SU-DHL-6 (cell line): ENCODE data around the gene WDCP.
"Not testable (repeated sequence)": the region's sequence is repeated elsewhere in the genome, so short reads cannot be mapped to it uniquely, and the experiment has no call there.

Experiments used
- EZH2phosphoT487 ChIP-seq: fragments of 200-600 bp; sonication (generic), shearing (Covaris generic); conservative IDR thresholded peaks from 2 replicates; pipeline ENCODE4 v1.6.1; 2018; ENCODE audit warnings: mild to moderate bottlenecking, antibody characterized with exemption, low read length, moderate library complexity, mixed read lengths
- TF ChIP-seq, protein P1 (sequence below): fragments of 200-600 bp; sonication (generic); IDR thresholded peaks from one replicate; pipeline ENCODE4 v1.5.1; 2017; ENCODE audit warnings: antibody characterized with exemption, mild to moderate bottlenecking, low read length, moderate library complexity; ENCODE audit not compliant: insufficient read depth, poor library complexity, severe bottlenecking

DNA sequence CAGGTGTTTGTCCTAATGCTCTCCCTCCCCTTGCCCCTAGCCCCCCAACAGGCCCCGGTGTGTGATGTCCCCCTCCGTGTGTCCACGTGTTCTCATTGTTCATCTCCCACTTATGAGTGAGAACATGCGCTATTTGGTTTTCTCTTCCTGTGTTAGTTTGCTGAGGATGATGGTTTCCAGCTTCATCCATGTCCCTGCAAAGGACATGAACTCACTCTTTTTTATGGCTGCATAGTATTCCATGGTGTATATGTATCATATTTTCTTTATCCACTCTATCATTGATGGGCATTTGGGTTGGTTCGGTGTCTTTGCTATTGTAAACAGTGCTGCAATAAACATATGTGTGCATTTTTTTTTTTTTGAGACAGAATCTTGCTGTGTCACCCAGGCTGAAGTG, 46.1 kb upstream of the WDCP start:
- TF ChIP-seq, protein P1, sequence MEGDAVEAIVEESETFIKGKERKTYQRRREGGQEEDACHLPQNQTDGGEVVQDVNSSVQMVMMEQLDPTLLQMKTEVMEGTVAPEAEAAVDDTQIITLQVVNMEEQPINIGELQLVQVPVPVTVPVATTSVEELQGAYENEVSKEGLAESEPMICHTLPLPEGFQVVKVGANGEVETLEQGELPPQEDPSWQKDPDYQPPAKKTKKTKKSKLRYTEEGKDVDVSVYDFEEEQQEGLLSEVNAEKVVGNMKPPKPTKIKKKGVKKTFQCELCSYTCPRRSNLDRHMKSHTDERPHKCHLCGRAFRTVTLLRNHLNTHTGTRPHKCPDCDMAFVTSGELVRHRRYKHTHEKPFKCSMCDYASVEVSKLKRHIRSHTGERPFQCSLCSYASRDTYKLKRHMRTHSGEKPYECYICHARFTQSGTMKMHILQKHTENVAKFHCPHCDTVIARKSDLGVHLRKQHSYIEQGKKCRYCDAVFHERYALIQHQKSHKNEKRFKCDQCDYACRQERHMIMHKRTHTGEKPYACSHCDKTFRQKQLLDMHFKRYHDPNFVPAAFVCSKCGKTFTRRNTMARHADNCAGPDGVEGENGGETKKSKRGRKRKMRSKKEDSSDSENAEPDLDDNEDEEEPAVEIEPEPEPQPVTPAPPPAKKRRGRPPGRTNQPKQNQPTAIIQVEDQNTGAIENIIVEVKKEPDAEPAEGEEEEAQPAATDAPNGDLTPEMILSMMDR, result not testable (repeated sequence)
- not testable (repeated sequence) for TF ChIP-seq EZH2phosphoT487
